ENCODE measurements around the gene HYAL2.
"Not testable (repeated sequence)": the region's sequence is repeated elsewhere in the genome, so short reads cannot be mapped to it uniquely, and the experiment has no call there.

The HYAL2 gene

DNA sequence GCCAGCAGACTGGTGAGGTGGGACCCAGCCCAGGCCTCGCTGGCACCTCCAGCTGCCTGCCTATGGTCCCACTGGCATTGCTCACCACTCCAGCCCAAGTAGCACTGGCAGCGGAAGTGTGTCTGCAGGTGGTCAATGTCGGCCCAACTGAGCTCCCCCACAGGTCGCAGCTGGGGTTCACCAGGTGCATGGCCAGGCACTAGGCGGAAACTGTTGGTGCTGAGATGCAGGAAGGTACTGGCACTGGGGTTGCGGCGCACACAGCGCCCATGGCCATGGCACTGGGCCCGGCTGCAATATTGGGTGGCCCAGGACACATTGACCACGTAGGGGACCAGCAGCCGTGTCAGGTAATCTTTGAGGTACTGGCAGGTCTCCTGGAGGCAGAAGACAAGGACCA is 4.4 kb downstream of the HYAL2 start:
- DNase-seq = no peak
- in situ Hi-C loops (cut with MboI; ENCODE audit: low pct_unique_long_range_greater_than_20kb, low sequenced_read_pairs) = no loop called here

- in situ Hi-C loops (cut with MboI; ENCODE audit: low pct_unique_long_range_greater_than_20kb, low sequenced_read_pairs) = no loop called here
- no peak for DNase-seq
These were observed 5.2 kb downstream of the HYAL2 start for GRCh38 chr3:50317300-50317699.

DNA sequence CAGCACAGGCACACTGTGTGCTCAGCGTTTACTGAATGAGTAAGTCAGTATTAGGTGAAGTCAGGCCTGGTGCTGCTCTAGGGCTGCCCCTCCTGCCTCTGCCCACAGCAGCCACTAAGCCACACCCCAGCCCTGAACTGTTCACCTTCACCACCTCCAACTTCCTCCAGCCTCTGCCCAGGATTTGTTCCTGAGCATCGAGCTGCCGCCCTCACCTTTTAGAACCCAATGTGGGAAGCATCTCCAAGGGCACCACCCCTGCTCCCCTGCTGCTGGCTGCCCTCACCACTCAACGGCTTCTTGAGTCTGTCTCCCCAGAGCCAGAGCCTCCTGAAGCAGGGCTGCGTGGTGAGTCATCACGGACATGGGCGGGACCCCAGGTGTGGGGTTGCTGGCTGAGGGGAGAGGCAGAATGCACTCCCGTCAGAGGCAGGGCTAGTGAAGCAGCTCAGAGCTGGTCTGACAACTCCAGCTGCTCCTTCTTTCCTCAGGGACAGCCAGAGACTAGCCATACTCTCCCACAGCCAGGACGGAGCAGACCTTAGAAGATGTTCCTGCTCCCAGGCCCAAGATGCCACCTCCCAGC is 5.8 kb downstream of the HYAL2 start:
- in situ Hi-C loops (cut with MboI; ENCODE audit: low pct_unique_long_range_greater_than_20kb, low sequenced_read_pairs) = no loop called here
- DNase-seq = no peak

DNA sequence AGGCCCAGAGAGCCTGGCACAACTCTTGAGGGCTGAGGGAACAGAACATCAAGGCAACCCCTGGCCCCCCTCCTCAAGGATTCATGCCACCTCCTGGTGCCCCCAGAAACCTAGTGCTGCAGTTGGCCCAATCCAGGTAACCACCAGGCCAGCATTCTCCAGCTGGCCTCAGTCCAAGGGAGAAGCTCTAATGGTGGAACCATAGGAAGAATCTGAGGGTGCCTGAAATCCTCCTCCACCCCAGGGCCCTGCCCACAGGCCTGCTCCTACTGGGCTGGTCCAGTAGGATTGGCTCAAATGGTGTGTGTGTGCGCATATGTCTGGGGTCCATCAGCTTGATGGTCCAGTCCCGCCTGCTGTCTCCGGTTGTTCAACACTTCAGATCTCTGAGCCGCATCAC is 7.7 kb downstream of the HYAL2 start:
- no peak for DNase-seq
- in situ Hi-C loops (cut with MboI; ENCODE audit: low pct_unique_long_range_greater_than_20kb, low sequenced_read_pairs) = no loop called here

GRCh38 chr3:50314342-50314741 is 8.2 kb downstream of the HYAL2 start:
- no peak for DNase-seq
- in situ Hi-C loops (cut with MboI; ENCODE audit: low pct_unique_long_range_greater_than_20kb, low sequenced_read_pairs) = no loop called here

- in situ Hi-C loops (cut with MboI; ENCODE audit: low pct_unique_long_range_greater_than_20kb, low sequenced_read_pairs); DNase-seq: not testable (repeated sequence)
These were observed 10.5 kb downstream of the HYAL2 start for GRCh38 chr3:50312041-50312440.

DNA sequence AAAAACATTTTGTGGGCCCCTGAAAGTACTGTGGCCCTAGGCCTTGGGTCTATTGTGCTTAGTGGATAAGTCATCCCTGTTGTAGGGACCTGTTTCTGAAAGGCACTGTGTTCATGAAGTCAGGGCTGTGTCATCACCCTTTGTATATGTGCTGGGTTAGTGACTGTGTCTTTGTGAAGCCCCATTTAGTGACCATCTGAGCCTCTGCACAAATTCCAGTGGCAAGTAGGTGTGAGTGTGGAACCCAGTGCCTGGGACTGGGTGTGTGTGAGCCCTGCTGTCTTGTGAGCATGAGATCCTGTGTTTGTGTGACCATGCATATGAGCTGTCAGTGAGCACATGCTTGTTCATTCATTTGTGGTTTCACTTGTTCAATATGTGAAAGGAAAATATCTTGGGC is 17.9 kb downstream of the HYAL2 start:
- in situ Hi-C loops (cut with MboI; ENCODE audit: low pct_unique_long_range_greater_than_20kb, low sequenced_read_pairs) = no loop called here
- no peak for DNase-seq

GRCh38 chr3:50303013-50303815 is 19.3 kb downstream of the HYAL2 start, which contains the start of gene HYAL1:
Gene HYAL1, minus strand, starts transcription at chr3:50303574. Its CDS starts 618 bp downstream, at chr3:50302956.
- in situ Hi-C loops (cut with MboI; ENCODE audit: low pct_unique_long_range_greater_than_20kb, low sequenced_read_pairs) = no loop called here

DNA sequence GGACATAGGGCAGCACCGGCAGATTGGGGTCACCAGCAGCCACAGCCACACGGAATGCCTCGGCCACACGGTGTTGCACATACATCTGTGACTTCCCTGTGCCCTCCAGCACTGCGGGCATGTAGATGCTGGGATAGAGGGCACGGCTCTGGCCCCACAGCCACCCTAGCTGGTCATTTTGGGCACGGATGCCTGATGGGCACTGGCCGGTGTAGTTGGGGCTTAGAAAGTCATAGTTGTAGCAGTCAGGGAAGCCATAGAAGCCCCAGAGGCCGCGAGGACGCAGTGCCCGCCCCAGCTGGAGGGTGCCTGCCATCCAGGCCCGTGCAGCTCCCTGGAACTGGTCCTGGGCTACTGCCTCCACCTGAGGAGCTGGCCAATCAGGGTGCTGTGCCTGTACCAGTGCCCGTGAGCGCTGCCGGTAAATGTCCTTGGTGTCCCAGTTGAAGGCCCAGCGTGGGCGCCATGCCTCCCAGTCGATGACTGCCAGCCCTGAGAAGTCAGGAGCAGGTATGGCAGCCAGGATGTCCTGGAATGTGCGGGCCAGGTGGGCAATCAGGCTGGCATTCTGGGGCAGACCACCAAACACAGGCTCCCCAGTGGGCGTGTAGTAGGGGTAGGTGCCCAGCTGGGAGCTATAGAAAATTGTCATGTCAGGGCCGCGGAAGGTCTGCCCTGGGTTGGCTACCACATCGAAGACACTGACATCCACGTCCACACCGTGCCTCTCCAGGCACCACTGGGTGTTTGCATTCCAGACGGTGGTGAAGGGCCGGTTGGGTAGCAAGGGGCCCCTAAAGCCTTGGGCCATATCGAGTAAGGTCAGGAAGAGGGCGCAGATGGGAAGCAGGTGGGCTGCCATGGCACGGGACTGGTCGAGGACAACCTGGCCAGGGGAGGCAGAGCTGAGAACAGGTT is 20.2 kb downstream of the HYAL2 start:
- DNase-seq = no peak
- in situ Hi-C loops (cut with MboI; ENCODE audit: low pct_unique_long_range_greater_than_20kb, low sequenced_read_pairs) = no loop called here

More at GRCh38 chr3:50303013-50303815, 19.3 kb downstream of the HYAL2 start, which contains the start of gene HYAL1:
- DNase-seq = no peak

DNA sequence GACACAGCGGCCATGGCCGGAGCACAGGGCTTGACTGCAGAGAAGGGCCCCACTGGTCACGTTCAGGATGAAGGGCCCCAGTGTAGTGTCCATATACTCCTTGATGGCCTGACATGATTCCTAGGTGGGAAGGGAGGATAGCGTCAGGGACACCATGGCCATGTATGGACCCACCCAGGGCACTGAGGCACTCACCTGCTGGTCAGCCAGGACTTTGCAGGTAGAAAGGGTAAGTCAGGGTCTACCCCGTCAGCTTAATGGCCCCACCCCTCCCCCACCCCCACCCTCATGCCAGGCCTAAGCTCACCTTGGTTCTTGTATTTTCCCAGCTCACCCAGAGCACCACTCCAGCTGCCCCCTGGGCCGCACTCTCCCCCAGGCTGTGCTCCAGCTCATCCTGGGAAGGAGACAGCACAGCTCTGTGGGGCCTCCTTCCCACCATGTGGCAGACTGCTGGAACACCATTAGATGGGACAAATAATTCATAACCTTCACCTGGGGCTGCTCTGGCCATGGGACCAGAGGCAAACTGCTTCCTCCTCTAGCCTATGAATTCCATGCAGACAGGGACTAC is 21.8 kb downstream of the HYAL2 start:
- in situ Hi-C loops (cut with MboI; ENCODE audit: low pct_unique_long_range_greater_than_20kb, low sequenced_read_pairs) = no loop called here
- DNase-seq = no peak

- DNase-seq = peak; percentile 52
- in situ Hi-C loops (cut with MboI; ENCODE audit: low pct_unique_long_range_greater_than_20kb, low sequenced_read_pairs) = no loop called here
These were observed 22.4 kb downstream of the HYAL2 start for GRCh38 chr3:50299929-50300680.

DNA sequence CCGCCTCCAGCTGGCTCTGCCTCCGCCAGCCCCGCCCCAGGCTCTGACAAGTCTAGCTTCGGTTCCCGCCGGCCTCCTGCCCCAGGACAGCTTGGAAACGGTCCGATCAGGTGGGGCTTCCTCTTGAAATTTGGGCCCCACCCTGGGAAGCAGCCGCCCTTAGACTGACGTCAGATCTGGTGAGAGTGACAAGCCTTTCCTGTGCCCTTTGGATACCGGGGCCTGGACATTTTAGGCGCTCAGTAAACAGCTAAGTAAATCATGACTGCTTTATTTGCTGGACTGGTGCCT is 23.0 kb downstream of the HYAL2 start:
- in situ Hi-C loops (cut with MboI; ENCODE audit: low pct_unique_long_range_greater_than_20kb, low sequenced_read_pairs) = no loop called here
- DNase-seq = no peak

- DNase-seq = peak; percentile 99
- in situ Hi-C loops (cut with MboI; ENCODE audit: low pct_unique_long_range_greater_than_20kb, low sequenced_read_pairs) = no loop called here
These were observed 23.5 kb downstream of the HYAL2 start, which contains the start of the genes HYAL3 and NAA80 for GRCh38 chr3:50298836-50299637. Gene HYAL3, minus strand, starts transcription at chr3:50299405. Its CDS starts 3,803 bp downstream, at chr3:50295602. Gene NAA80, minus strand, starts transcription at chr3:50299405. Its CDS starts 1,942 bp downstream, at chr3:50297463.

GRCh38 chr3:50297896-50298725 is 24.4 kb downstream of the HYAL2 start:
- in situ Hi-C loops (cut with MboI; ENCODE audit: low pct_unique_long_range_greater_than_20kb, low sequenced_read_pairs) = no loop called here
- DNase-seq = no peak

- DNase-seq = no peak
- in situ Hi-C loops (cut with MboI; ENCODE audit: low pct_unique_long_range_greater_than_20kb, low sequenced_read_pairs) = no loop called here
These were observed 25.2 kb downstream of the HYAL2 start for GRCh38 chr3:50297384-50297775.

DNA sequence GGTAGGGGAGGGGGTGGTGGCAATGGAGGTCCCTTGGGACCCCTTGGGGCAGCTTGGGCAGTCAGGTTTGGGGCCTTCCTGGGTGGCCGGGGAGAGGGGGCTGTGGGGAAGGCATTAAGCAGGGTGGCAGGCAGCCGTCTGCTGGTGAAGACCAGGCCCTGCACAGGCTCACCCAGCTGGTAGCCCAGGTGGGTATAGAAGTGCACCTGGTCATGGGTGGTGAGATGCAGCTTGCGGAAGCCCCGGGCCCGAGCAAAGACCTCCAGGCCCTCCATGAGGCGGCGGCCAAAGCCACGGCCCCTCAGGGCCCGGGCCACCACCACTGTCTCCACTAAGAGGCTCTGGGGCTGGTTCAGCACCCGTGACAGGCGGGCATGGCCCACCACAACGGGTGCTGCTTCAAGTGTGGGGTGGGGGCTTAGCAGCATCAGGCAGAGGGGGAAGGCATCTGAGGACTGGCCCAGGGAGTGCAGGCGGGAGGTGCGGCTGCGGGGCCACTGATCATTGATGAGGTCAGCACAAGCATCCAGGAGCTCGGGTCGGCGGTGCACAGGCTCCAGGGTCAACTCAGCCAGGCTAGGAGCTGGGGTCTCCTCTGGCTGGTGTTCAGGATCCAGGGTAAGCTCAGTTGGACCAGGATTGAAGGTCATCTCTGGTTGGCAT is 25.7 kb downstream of the HYAL2 start:
- DNase-seq = no peak
- in situ Hi-C loops (cut with MboI; ENCODE audit: low pct_unique_long_range_greater_than_20kb, low sequenced_read_pairs) = no loop called here
